Measurements from ENCODE around the gene NUP35. TPM values are rescaled to one million over a fixed set of nuclear protein-coding genes. Genes with fewer than 3 reads are reported as not detected.

The NUP35 gene
- total RNA-seq, 1 donor, result 8.3 TPM

- Histone ChIP-seq H3K27me3 (ENCODE audit: insufficient read depth, low read length) (no peaks in the 10 kb centered on the region), H3K4me3 (ENCODE audit: insufficient read depth, low read length) (no peak overlapping the region), H4K20me1 (ENCODE audit: insufficient read depth, low read length) (no peaks in the 10 kb centered on the region), H3K4me2 (ENCODE audit: insufficient read depth, low read length) (peak overlapping the region; percentile 12), H2AFZ (ENCODE audit: low read length) (peak overlapping the region; percentile 17), H3K36me3 (ENCODE audit: insufficient read depth, low read length) (no peaks in the 10 kb centered on the region), H3K27ac (ENCODE audit: low read depth, low read length) (no peak overlapping the region), H3K9me3 (ENCODE audit: low read depth, low read length) (peaks cover 1% of the 10 kb centered on the region), H3K4me1 (ENCODE audit: insufficient read depth, low read length) (peaks cover 9% of the 10 kb centered on the region), H3K79me2 (ENCODE audit: insufficient read depth, low read length) (peaks cover 6% of the 10 kb centered on the region)
- TF ChIP-seq CTCF (IDR thresholded peaks at IDR 0.05; ENCODE audit: extremely low read depth, low read depth, low read length), result no peak
- DNase-seq (ENCODE audit: insufficient read length, low spot score, missing footprints), result no peak
Measured at GRCh38 chr2:183185534-183185933, 61.3 kb downstream of the NUP35 start.

- H3K27ac ChIP-seq (ENCODE audit: low read depth, low read length), result no peak overlapping the region
- H3K36me3 ChIP-seq (ENCODE audit: insufficient read depth, low read length), result no peaks in the 10 kb centered on the region
- H2AFZ ChIP-seq (ENCODE audit: low read length), result no peak overlapping the region
- H3K4me3 ChIP-seq (ENCODE audit: insufficient read depth, low read length), result no peak overlapping the region
- H3K4me2 ChIP-seq (ENCODE audit: insufficient read depth, low read length), result peak overlapping the region; percentile 12
- peaks cover 6% of the 10 kb centered on the region for H3K79me2 ChIP-seq (ENCODE audit: insufficient read depth, low read length)
- H3K27me3 ChIP-seq (ENCODE audit: insufficient read depth, low read length), result no peaks in the 10 kb centered on the region
- TF ChIP-seq CTCF (IDR thresholded peaks at IDR 0.05; ENCODE audit: extremely low read depth, low read depth, low read length), result no peak
- peaks cover 9% of the 10 kb centered on the region for H3K4me1 ChIP-seq (ENCODE audit: insufficient read depth, low read length)
- H3K9me3 ChIP-seq (ENCODE audit: low read depth, low read length), result peaks cover 1% of the 10 kb centered on the region
- H4K20me1 ChIP-seq (ENCODE audit: insufficient read depth, low read length), result no peaks in the 10 kb centered on the region
- no peak for DNase-seq (ENCODE audit: insufficient read length, low spot score, missing footprints)
Measured at GRCh38 chr2:183186296-183186695, 62.1 kb downstream of the NUP35 start.

- no peak for DNase-seq (ENCODE audit: insufficient read length, low spot score, missing footprints)
- Histone ChIP-seq H3K4me2 (ENCODE audit: insufficient read depth, low read length) (no peak overlapping the region), H4K20me1 (ENCODE audit: insufficient read depth, low read length) (no peaks in the 10 kb centered on the region), H3K9me3 (ENCODE audit: low read depth, low read length) (peaks cover 1% of the 10 kb centered on the region), H3K4me1 (ENCODE audit: insufficient read depth, low read length) (peaks cover 9% of the 10 kb centered on the region), H3K27ac (ENCODE audit: low read depth, low read length) (no peak overlapping the region), H3K36me3 (ENCODE audit: insufficient read depth, low read length) (no peaks in the 10 kb centered on the region), H3K79me2 (ENCODE audit: insufficient read depth, low read length) (peaks cover 6% of the 10 kb centered on the region), H3K4me3 (ENCODE audit: insufficient read depth, low read length) (no peak overlapping the region), H3K27me3 (ENCODE audit: insufficient read depth, low read length) (no peaks in the 10 kb centered on the region), H2AFZ (ENCODE audit: low read length) (no peak overlapping the region)
- TF ChIP-seq CTCF (IDR thresholded peaks at IDR 0.05; ENCODE audit: extremely low read depth, low read depth, low read length), result no peak
Measured at GRCh38 chr2:183186766-183187165, 62.5 kb downstream of the NUP35 start.

GRCh38 chr2:183192343-183192742, 68.1 kb downstream of the NUP35 start:
- Histone ChIP-seq H3K4me1 (ENCODE audit: insufficient read depth, low read length) (no peaks in the 10 kb centered on the region), H3K4me2 (ENCODE audit: insufficient read depth, low read length) (no peak overlapping the region), H3K27me3 (ENCODE audit: insufficient read depth, low read length) (no peaks in the 10 kb centered on the region), H3K9me3 (ENCODE audit: low read depth, low read length) (no peaks in the 10 kb centered on the region), H3K27ac (ENCODE audit: low read depth, low read length) (no peak overlapping the region), H2AFZ (ENCODE audit: low read length) (no peak overlapping the region), H4K20me1 (ENCODE audit: insufficient read depth, low read length) (no peaks in the 10 kb centered on the region), H3K79me2 (ENCODE audit: insufficient read depth, low read length) (no peaks in the 10 kb centered on the region), H3K36me3 (ENCODE audit: insufficient read depth, low read length) (no peaks in the 10 kb centered on the region), H3K4me3 (ENCODE audit: insufficient read depth, low read length) (no peak overlapping the region)
- no peak for TF ChIP-seq CTCF (IDR thresholded peaks at IDR 0.05; ENCODE audit: extremely low read depth, low read depth, low read length)
- no peak for DNase-seq (ENCODE audit: insufficient read length, low spot score, missing footprints)
